T-helper 2 cell treated with Interferon-gamma antibody and Interleukin-4, amounts not matched to agents 5 μg/mL and 100 μg/mL, for 36 hours (primary cell): ENCODE data around the gene KCNQ1.

Experiments used
- DNase-seq: peaks from one replicate; pipeline ENCODE4 v3.0.0; 2021; ENCODE audit warnings: low spot score
- H3K27ac Mint-ChIP-seq: one replicate; pipeline ENCODE4 v1.8.0; 2021; ENCODE audit warnings: mild to moderate bottlenecking, mixed read lengths
- H3K27me3 Mint-ChIP-seq: one replicate; pipeline ENCODE4 v1.8.0; 2021; ENCODE audit warnings: low read depth, mixed read lengths
- H3K36me3 Mint-ChIP-seq: one replicate; pipeline ENCODE4 v1.8.0; 2021; ENCODE audit warnings: low read depth, mixed read lengths
- H3K4me1 Mint-ChIP-seq: one replicate; pipeline ENCODE4 v1.8.0; 2021; ENCODE audit warnings: low read depth, mixed read lengths
- H3K4me3 Mint-ChIP-seq: one replicate; pipeline ENCODE4 v1.8.0; 2022; ENCODE audit warnings: mild to moderate bottlenecking, moderate library complexity, mixed read lengths
- H3K9me3 Mint-ChIP-seq: one replicate; pipeline ENCODE4 v1.8.0; 2021; ENCODE audit warnings: mixed read lengths

KCNQ1 gene

DNA sequence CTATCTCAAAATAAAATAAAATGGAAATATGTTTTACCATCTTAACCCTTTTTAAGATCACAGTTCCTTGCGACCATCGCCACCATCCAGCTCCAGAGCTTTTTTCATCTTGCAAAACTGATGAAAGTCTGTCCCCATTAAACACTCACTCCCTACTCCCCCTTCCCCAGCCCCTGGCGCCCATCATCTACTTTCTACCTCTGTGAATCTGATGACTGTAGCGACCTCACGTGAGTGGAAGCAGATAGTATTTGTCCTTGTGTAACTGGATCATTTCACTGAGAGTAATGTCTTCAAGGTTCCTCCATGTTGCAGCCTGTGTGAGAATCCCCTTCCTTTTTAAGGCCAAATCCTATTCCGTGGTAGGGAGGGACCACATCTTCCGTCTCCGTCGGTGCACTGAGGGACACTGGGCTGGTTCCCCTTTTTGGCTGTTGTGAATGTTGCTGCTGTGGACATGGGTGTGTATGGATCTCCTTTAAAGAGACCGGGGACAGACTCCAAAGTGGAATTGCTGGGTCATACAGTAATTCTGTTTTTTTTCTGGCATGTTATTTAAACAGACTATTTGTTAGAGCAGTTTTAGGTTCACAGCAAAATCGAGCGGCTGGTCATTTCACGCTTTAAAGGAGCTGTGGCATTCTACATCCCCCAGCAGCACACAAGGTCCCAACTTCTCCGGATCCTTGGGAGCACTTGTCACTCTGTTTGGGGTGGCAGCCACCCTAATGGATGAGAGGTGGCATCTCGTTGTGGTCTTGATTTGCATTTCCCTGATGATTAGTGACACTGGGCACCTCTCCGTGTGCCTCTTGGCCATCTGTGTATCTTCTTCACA is 120.0 kb downstream of the KCNQ1 start:
- no peaks in the 10 kb centered on the region for H3K4me1 Mint-ChIP-seq

DNA sequence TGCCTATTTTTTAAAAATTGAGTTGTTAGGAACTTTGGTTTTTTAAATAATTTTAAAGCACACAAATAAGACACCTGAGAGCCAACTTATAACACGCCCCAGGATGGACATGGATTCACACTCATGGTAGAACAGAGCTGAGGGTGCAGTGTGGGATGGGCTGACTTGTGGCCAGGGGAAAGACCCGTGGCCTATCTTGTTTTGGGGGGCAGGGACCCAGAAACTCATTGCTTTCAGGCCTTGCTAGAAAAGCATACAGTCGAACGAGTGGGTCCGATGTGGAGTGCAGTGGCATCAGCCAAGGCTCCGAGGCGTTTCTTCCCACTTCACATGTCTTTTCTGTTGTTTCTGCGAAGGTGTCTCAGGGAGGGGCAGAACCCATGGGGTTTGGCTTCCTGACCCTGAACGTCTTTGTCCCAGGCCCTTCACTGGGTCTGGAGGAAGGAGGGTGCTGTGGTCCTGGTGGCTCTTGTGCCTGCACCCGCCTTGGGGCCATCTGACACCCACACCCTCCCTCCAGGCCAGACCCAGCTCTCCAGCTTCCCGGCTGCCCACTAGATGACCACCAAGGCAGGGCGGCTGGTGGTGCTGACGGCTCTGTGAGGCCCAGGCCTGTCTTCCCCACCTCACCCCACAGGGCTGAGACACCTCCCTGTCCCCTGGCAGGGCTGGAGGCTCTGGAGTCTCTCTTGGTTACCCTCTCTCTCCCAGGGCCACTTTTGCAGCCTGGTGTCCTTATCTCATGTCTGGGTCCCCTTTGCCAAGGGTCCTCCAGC is 120.8 kb downstream of the KCNQ1 start:
- Mint-ChIP-seq H3K4me3 (no peak overlapping the region), H3K36me3 (no peaks in the 10 kb centered on the region), H3K27me3 (no peaks in the 10 kb centered on the region), H3K4me1 (no peaks in the 10 kb centered on the region), H3K9me3 (no peaks in the 10 kb centered on the region), H3K27ac (no peak overlapping the region)
- DNase-seq, result no peak

More for the DNA sequence above, 120.0 kb downstream of the KCNQ1 start:
- H3K27ac Mint-ChIP-seq, result no peak overlapping the region
- no peak for DNase-seq
- no peaks in the 10 kb centered on the region for H3K9me3 Mint-ChIP-seq
- H3K4me3 Mint-ChIP-seq, result no peak overlapping the region
- H3K27me3 Mint-ChIP-seq, result no peaks in the 10 kb centered on the region
- no peaks in the 10 kb centered on the region for H3K36me3 Mint-ChIP-seq

DNA sequence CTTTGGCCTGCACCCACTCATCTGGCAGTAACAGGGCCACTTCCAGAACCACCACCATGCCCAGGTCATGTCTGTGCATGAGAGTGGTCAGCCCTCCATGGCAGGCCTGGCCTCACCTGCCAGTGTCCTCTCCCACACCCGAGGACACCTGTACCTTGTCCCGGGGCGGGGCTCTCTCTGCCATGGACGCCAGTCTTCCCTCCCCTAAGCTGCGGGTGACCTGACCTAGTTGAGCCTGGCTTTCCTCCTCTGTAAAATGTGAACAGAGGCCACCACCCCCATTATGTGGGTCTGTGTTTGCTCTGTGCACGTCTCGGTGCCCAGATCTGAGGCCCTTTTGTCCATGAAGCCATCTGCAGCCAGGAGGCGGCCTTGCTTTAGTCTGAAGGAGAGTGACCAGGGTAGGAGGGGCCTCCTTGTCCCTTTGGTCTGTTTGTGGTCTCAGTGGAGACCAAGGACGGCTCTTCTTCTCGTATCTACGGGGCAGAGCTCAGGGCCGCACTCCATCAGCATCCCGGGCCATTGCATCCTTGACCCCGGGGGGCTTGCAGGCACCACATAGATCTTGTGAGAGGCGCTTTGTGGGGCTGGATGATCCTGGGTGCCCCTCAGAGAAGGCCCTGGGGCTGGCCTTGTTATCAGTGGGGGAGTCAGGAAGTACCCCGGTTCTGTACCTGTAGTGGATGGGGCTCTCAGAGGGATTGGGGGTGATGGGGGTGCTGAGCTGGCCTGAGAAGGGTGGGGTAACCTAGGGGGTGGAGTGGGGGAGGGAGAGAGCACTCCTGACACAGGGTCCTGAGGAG is 121.6 kb downstream of the KCNQ1 start:
- Mint-ChIP-seq H3K9me3 (no peaks in the 10 kb centered on the region), H3K27me3 (no peaks in the 10 kb centered on the region), H3K4me1 (no peaks in the 10 kb centered on the region), H3K4me3 (no peak overlapping the region), H3K36me3 (no peaks in the 10 kb centered on the region), H3K27ac (no peak overlapping the region)
- DNase-seq, result no peak

DNA sequence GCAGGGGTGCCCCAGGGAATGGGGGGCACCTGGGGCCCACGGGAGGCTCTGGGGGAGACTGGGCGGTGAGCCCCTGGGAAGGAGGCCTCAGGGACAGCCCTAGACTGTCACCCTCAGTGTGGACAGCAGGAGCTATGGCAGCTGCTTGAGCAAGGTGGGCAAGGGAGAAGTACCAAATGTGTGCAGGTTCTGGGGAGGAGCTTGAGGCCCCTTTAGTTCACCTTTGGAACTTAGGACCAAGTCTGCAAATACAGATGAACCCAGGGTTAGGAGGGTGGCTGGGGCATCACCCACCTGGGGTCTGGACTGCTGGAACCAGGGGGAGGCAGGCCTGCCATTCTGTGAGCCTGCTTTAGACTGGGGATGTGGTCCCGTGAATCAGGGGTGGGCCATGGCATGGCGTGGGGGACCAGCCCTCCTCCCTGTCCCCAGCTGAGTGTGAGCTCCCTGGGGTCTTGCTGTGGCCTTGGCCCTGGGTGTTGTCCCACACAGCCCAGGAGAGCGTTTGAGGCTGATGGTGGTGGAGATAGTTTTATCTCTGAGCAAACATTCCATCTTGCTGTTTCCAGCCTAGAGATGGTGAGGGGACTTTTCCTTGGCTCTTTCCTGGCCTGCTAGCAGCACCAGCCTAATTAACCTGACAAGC is 122.3 kb downstream of the KCNQ1 start:
- no peak overlapping the region for H3K27ac Mint-ChIP-seq
- no peaks in the 10 kb centered on the region for H3K27me3 Mint-ChIP-seq

DNA sequence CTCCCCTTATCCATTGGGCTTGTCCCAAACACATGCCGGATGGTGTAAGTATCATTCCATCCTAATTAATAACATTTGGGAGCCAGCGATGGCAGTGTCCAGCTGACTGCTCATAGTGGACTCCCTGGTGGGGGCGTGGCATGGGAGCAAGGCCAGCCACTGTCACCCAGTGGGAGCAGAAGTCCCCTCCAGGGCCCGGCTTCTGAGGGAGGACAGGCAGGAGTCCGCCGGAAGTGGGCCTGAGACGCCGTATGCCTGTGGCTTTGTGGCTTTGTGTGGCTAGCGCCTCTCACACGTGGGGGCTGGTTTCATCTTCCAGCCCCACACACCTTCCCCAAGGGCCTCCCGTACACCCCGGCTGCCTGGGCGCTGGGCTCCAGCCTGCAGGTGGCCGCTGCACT is 124.5 kb downstream of the KCNQ1 start:
- no peak overlapping the region for H3K27ac Mint-ChIP-seq
- H3K27me3 Mint-ChIP-seq, result no peaks in the 10 kb centered on the region
- H3K36me3 Mint-ChIP-seq, result no peaks in the 10 kb centered on the region
- H3K4me3 Mint-ChIP-seq, result no peak overlapping the region
- DNase-seq, result no peak
- no peaks in the 10 kb centered on the region for H3K9me3 Mint-ChIP-seq
- no peaks in the 10 kb centered on the region for H3K4me1 Mint-ChIP-seq

More for the DNA sequence above, 122.3 kb downstream of the KCNQ1 start:
- no peaks in the 10 kb centered on the region for H3K9me3 Mint-ChIP-seq
- H3K36me3 Mint-ChIP-seq, result no peaks in the 10 kb centered on the region
- H3K4me3 Mint-ChIP-seq, result no peak overlapping the region
- no peaks in the 10 kb centered on the region for H3K4me1 Mint-ChIP-seq
- no peak for DNase-seq

DNA sequence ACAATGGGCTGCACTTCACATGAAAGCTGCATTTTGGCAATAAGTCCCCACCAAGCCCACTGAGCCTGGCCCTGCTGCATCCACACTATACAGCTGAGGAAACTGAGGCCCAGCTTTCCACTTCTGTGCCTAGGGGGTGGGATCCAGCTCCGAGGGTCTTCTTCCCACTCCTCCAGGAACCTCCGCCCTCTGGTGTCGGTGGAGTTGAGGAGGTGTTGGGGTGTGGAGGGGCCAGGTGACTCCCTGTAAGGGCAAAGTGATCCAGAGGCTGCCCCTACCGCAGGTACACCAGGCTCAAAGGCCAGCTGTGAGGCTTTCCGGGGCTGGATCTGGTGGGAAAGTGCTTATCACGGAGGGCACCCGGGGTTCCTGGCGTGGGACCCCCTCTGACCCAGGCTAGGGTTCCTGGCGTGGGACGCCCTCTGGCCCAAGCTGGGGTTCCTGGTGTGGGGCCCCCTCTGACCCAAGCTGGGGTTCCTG is 125.0 kb downstream of the KCNQ1 start:
- no peaks in the 10 kb centered on the region for H3K4me1 Mint-ChIP-seq
- no peaks in the 10 kb centered on the region for H3K27me3 Mint-ChIP-seq
- H3K36me3 Mint-ChIP-seq, result no peaks in the 10 kb centered on the region
- no peak overlapping the region for H3K27ac Mint-ChIP-seq
- H3K9me3 Mint-ChIP-seq, result no peaks in the 10 kb centered on the region
- H3K4me3 Mint-ChIP-seq, result no peak overlapping the region
- no peak for DNase-seq

DNA sequence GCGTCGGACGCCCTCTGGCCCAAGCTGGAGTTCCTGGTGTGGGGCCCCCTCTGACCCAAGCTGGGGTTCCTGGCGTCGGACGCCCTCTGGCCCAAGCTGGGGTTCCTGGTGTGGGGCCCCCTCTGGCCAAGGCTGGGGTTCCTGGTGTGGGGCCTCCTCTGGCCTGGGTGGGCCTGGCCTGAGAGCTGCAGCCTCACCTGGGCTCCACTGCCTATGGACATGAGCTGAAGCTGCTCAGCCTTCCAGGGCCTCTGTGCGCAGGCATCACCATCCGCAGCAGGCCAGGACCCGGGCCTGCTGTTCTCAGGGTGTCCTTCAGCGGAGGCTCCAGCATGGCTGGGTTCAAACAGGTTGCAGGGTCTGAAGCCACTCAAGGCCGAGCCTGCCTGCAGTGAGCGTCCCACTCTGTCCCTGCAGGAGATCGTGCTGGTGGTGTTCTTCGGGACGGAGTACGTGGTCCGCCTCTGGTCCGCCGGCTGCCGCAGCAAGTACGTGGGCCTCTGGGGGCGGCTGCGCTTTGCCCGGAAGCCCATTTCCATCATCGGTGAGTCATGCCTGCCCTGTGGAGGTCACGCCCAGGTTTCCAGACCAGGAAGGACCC is 125.5 kb downstream of the KCNQ1 start:
- Mint-ChIP-seq H3K36me3 (no peaks in the 10 kb centered on the region), H3K27me3 (no peaks in the 10 kb centered on the region), H3K27ac (no peak overlapping the region), H3K9me3 (no peaks in the 10 kb centered on the region), H3K4me3 (no peak overlapping the region), H3K4me1 (no peaks in the 10 kb centered on the region)
- no peak for DNase-seq

DNA sequence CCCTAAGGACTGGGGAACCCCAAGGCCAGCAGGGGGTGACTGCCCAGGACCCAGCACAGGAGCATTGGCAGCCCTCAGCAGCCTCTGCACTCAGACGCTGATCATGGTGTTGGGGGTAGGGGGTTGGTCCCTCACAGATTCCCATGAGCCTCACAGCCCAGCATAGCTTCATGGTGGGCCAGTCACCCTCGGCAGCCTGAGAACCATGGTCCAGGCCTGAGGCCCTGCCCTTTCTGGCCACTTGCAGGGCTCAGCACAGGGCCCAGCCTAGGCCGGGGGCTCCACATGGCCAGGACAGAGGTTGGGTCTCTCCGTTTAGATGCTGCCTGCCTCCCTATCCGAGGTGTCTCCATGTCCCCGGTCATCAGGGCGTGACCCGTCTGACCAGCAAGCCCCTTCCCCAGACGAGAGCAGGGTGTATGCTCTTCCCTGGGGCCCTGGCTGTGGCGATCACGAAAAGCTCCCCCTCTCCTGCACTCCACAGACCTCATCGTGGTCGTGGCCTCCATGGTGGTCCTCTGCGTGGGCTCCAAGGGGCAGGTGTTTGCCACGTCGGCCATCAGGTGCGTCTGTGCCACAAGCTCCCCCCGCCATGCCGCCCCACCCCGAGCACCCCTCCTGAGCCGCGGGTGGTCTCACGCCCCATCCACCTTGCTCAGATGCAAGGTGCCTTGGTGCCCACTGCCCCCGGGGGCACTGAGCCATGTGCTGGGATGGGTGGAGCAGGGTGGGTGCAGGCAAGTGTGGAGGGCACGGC is 126.2 kb downstream of the KCNQ1 start:
- Mint-ChIP-seq H3K27ac (no peak overlapping the region), H3K36me3 (no peaks in the 10 kb centered on the region), H3K4me3 (no peak overlapping the region), H3K4me1 (no peaks in the 10 kb centered on the region), H3K27me3 (no peaks in the 10 kb centered on the region), H3K9me3 (no peaks in the 10 kb centered on the region)
- DNase-seq, result no peak

DNA sequence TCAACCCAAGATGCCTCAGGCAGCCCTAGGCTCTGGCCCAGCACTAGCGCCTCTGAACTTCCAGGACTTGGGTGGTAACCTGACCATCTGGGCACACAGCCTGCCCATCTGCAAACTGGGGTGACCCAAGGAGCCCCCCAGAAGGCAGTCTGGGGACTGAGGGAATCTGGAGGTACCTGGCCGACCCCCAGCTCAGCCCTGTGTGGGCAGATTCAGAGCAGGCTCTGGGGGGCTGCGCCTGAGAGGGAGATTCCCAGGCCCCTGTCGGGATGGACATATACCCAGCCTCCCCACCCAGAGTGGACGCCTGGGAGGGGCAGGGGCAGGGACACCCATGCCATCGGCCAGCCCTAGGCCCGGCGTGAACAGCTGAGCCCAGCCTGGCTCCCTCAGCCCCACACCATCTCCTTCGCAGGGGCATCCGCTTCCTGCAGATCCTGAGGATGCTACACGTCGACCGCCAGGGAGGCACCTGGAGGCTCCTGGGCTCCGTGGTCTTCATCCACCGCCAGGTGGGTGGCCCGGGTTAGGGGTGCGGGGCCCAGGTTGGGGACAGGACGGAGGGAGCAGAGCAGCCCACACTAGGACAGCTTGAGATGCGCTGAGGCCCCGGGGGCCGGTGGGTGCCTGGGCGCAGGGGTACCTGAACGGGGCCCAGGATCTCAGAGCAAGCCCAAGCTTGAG is 126.9 kb downstream of the KCNQ1 start:
- H3K27ac Mint-ChIP-seq, result no peak overlapping the region
- no peak overlapping the region for H3K4me3 Mint-ChIP-seq
- no peaks in the 10 kb centered on the region for H3K36me3 Mint-ChIP-seq
- no peaks in the 10 kb centered on the region for H3K9me3 Mint-ChIP-seq
- no peaks in the 10 kb centered on the region for H3K27me3 Mint-ChIP-seq
- DNase-seq, result no peak
- no peaks in the 10 kb centered on the region for H3K4me1 Mint-ChIP-seq

DNA sequence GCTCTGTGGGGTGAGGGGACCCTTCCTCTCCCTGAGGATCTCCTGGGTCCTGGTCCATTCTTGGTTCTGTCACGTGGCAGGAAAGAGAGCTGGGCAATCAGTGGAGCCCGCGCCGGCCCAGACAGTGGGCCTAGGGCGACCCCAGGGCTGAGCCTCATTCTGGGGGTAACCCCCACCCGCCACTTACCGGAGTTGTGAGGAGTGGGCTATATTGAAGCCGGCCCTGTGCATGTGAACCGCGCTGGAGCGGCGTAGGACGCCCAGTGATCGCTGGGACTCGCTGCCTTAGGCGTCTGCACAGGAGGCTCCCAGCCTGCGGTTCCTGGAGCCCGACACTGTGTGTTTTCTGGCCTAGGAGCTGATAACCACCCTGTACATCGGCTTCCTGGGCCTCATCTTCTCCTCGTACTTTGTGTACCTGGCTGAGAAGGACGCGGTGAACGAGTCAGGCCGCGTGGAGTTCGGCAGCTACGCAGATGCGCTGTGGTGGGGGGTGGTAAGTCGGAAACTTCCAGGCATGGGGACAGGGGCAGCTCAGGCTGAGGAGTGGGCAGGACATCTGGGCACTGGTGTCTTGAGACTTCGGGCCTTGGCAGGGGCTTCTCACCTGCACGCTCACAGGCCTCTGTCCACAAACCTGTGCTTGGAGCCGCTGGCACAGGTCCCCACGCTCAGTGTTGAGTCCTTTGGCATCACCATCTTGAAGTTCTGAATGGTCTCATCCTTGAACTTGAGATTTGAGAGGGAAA is 127.9 kb downstream of the KCNQ1 start:
- DNase-seq, result no peak
- no peaks in the 10 kb centered on the region for H3K9me3 Mint-ChIP-seq
- H3K36me3 Mint-ChIP-seq, result no peaks in the 10 kb centered on the region
- no peak overlapping the region for H3K27ac Mint-ChIP-seq
- no peaks in the 10 kb centered on the region for H3K4me1 Mint-ChIP-seq
- H3K4me3 Mint-ChIP-seq, result no peak overlapping the region
- H3K27me3 Mint-ChIP-seq, result no peaks in the 10 kb centered on the region

DNA sequence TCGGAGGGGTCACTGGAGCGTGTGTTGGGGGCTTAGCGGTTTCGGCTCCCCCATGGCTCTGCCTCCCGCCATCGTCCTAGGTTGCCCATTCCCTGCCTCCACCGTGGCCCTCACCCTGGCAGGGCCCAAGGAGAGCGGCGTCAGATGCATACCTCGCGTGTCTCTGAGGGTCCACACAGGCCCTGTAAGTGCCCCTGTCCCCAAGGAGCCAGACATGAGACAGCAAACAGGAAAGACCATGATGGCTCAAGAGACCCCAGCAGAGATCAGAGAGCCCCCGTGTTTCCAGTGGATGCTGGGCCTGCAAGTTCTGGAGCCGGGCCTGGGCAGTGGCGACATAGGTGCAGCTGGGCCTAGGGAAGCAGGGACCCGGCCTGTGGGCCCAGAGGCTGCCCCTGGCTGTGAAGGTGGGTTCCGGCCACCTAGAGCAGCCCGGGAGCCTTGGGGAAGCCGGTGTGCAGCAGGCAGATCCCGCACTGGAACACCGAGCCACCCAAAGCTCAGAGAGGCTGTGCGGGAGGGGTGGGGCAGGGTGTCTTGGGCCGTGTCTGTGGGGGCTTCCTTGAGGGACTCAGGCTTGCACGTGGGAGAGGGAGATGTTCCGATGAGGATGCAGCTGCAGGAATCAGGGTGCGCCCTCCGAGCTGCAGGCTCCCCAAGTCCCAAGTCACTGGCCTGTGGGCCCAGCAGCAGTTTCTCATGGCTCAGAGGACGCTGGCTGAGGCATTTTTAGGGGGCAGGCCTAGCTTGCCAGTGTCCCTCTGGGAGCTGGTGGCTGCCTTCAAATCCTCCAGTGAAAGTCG is 128.6 kb downstream of the KCNQ1 start:
- no peaks in the 10 kb centered on the region for H3K27me3 Mint-ChIP-seq
- H3K4me3 Mint-ChIP-seq, result no peak overlapping the region
- no peak for DNase-seq
- H3K4me1 Mint-ChIP-seq, result no peaks in the 10 kb centered on the region
- no peaks in the 10 kb centered on the region for H3K36me3 Mint-ChIP-seq
- no peaks in the 10 kb centered on the region for H3K9me3 Mint-ChIP-seq
- no peak overlapping the region for H3K27ac Mint-ChIP-seq
